ENCODE measurements around the gene DYNC2H1. TPM values are rescaled to one million over a fixed set of nuclear protein-coding genes. Genes with fewer than 3 reads are reported as not detected.

Gene DYNC2H1
- total RNA-seq, 1 experiment from 2014 or later, result 17.2 TPM

DNA sequence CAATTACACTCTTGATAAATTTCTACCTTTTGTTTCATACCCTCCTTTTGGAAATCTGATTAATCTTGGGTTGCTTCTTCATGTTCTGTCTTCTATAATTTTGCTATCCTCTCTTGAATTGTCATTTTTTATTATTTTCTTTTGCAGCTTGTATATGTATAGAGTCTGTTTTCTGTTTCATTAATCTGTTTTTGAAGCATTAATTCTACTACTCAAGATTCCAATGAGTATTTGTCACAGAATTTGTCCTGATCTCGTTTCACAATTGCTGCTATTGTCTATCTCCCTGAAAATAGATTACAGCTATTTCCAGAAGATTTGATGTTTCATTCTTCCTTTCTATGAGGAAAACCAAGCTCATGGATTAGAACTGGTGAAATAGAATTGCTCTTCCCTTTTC lies 406.1 kb downstream of the DYNC2H1 start:
- ChIA-PET CTCF (no interaction called here), POLR2A (no interaction called here)
- Mint-ChIP-seq H3K27me3 (ENCODE audit: low read depth) (no peaks in the 10 kb centered on the region), H3K9me3 (peaks cover 4% of the 10 kb centered on the region), H3K27ac (no peak overlapping the region), H3K36me3 (no peaks in the 10 kb centered on the region), H3K4me1 (no peaks in the 10 kb centered on the region), H3K4me3 (no peak overlapping the region)
- no peak for DNase-seq (ENCODE audit: low spot score)
- TF ChIP-seq, protein P1, sequence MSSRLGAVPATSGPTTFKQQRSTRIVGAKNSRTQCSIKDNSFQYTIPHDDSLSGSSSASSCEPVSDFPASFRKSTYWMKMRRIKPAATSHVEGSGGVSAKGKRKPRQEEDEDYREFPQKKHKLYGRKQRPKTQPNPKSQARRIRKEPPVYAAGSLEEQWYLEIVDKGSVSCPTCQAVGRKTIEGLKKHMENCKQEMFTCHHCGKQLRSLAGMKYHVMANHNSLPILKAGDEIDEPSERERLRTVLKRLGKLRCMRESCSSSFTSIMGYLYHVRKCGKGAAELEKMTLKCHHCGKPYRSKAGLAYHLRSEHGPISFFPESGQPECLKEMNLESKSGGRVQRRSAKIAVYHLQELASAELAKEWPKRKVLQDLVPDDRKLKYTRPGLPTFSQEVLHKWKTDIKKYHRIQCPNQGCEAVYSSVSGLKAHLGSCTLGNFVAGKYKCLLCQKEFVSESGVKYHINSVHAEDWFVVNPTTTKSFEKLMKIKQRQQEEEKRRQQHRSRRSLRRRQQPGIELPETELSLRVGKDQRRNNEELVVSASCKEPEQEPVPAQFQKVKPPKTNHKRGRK (CRISPR knock-in tag; IDR thresholded peaks at IDR 0.05; ENCODE audit: borderline replicate concordance), result no peak
- TF ChIP-seq, protein P2, sequence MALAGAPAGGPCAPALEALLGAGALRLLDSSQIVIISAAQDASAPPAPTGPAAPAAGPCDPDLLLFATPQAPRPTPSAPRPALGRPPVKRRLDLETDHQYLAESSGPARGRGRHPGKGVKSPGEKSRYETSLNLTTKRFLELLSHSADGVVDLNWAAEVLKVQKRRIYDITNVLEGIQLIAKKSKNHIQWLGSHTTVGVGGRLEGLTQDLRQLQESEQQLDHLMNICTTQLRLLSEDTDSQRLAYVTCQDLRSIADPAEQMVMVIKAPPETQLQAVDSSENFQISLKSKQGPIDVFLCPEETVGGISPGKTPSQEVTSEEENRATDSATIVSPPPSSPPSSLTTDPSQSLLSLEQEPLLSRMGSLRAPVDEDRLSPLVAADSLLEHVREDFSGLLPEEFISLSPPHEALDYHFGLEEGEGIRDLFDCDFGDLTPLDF (CRISPR knock-in tag; IDR thresholded peaks at IDR 0.05), result no peak
- no peak for TF ChIP-seq IRF2 (CRISPR knock-in tag; IDR thresholded peaks at IDR 0.05; ENCODE audit: borderline replicate concordance, low read depth)
- ATAC-seq, result no peak

- DNase-seq (ENCODE audit: low spot score) (no peak), ATAC-seq (no peak)
- Mint-ChIP-seq H3K27ac (no peak overlapping the region), H3K4me1 (peaks cover 11% of the 10 kb centered on the region), H3K36me3 (peaks cover 12% of the 10 kb centered on the region), H3K27me3 (ENCODE audit: low read depth) (no peaks in the 10 kb centered on the region), H3K9me3 (peaks cover 8% of the 10 kb centered on the region), H3K4me3 (no peak overlapping the region)
- POLR2A ChIA-PET, result no interaction called here
- CTCF ChIA-PET, result no interaction called here
- TF ChIP-seq GABPB1 (CRISPR knock-in tag; IDR thresholded peaks at IDR 0.05) (no peak), E2F4 (CRISPR knock-in tag; IDR thresholded peaks at IDR 0.05; ENCODE audit: borderline replicate concordance, low read depth) (no peak), ZNF423 (CRISPR knock-in tag; IDR thresholded peaks at IDR 0.05) (no peak), ZBTB21 (CRISPR knock-in tag; IDR thresholded peaks at IDR 0.05; ENCODE audit: borderline replicate concordance) (no peak), ZNF219 (CRISPR knock-in tag; IDR thresholded peaks at IDR 0.05; ENCODE audit: borderline replicate concordance) (no peak), ZNF416 (CRISPR knock-in tag; IDR thresholded peaks at IDR 0.05) (no peak), AFF4 (CRISPR knock-in tag; IDR thresholded peaks at IDR 0.05; ENCODE audit: borderline replicate concordance) (no peak), E2F5 (CRISPR knock-in tag; IDR thresholded peaks at IDR 0.05) (no peak), NR1H2 (CRISPR knock-in tag; IDR thresholded peaks at IDR 0.05) (no peak), SOX15 (CRISPR knock-in tag; IDR thresholded peaks at IDR 0.05) (no peak), ZNF396 (CRISPR knock-in tag; IDR thresholded peaks at IDR 0.05; ENCODE audit: borderline replicate concordance) (no peak), KAT7 (CRISPR knock-in tag; IDR thresholded peaks at IDR 0.05; ENCODE audit: borderline replicate concordance) (no peak), RORB (CRISPR knock-in tag; IDR thresholded peaks at IDR 0.05) (no peak), JAZF1 (CRISPR knock-in tag; IDR thresholded peaks at IDR 0.05) (no peak), NFE2L1 (CRISPR knock-in tag; IDR thresholded peaks at IDR 0.05) (no peak)
- TF ChIP-seq, protein P1 (CRISPR knock-in tag; IDR thresholded peaks at IDR 0.05; ENCODE audit: borderline replicate concordance), result no peak
- TF ChIP-seq, protein P2 (CRISPR knock-in tag; IDR thresholded peaks at IDR 0.05), result no peak
Observed at GRCh38 chr11:103520792-103521191, 411.6 kb downstream of the DYNC2H1 start.

Data from WTC11 (cell line).